ENCODE results near the gene LRRTM4. TPM values are rescaled to one million over a fixed set of nuclear protein-coding genes. Genes with fewer than 3 reads are reported as not detected.

Gene LRRTM4
- total and polyA plus RNA-seq, 10 of the 15 experiments (the other 5 are each of a cell fraction or from before 2014, with no cell fraction given) = 0.01 to 1.0 TPM; not detected in 8

DNA sequence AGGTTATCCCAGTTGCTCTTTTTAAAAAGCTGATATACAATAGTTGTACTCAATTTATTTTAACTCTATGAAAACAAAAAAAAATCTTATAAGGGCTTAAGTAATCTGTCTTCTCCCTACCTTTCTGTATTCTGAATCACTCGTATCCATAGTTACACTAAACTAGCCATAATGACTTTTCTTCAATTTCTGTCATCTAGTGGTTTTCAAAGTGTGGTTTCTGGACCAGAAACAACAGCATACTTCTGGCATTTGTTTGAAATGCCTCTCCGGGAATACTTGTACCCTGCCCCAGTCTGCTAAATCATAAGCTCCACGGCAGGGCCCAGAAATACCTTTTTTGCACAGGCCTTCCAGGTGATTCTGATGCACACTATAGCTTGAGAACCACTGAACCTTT is 253.6 kb downstream of the LRRTM4 start:
- ChIA-PET SMC1A (ENCODE audit: uncharacterized antibody, unreplicated experiment) (no interaction called here), CTCF (interaction anchor here (0.7 kb wide), 1 partner anchor 1361 kb away, joined by 3 read pairs; no protein-coding TSS in a partner anchor), RAD21 (ENCODE audit: unreplicated experiment) (no interaction called here), POLR2A (no interaction called here)
- H3K27me3 ChIP-seq (replicated peaks in 1 of 2; ENCODE audit: control insufficient read depth in 2 of 2, insufficient read depth in 2 of 2, low read length in 1 of 2) = no peaks in the 10 kb centered on the region
- H4K20me1 ChIP-seq (ENCODE audit: control insufficient read depth, insufficient read depth) = no peaks in the 10 kb centered on the region
- FAIRE-seq (no peak), DNase-seq (ENCODE audit: low read depth, low spot score) (no peak), ATAC-seq (no peak)
- TF ChIP-seq ATF7 (IDR thresholded peaks at IDR 0.05; ENCODE audit: low read depth) = no peak
- no peak for TF ChIP-seq BMI1 (IDR thresholded peaks at IDR 0.05; ENCODE audit: borderline replicate concordance)
- 30% methylated on average over 3 of the region's 3 CpGs for WGBS (ENCODE audit: insufficient coverage, insufficient replicate concordance, low lambda C conversion rate, missing lambda C conversion rate)
- H3K9me3 ChIP-seq (replicated peaks; ENCODE audit: control insufficient read depth, insufficient read depth, low read length) = no peaks in the 10 kb centered on the region
- no TSS peak for BruUV-seq (replicated peaks)
- in situ Hi-C loops (cut with MboI) (no loop called here), intact Hi-C loops (cut with micrococcal nuclease; ENCODE audit: unreplicated experiment) (no loop called here)
- no peak overlapping the region for H3K4me2 ChIP-seq (ENCODE audit: control insufficient read depth, insufficient read depth)
- H3K4me3 ChIP-seq = no peak overlapping the region
- no peak overlapping the region for H2AFZ ChIP-seq (ENCODE audit: control insufficient read depth, low read depth, low read length)
- H3K79me2 ChIP-seq (ENCODE audit: control insufficient read depth, insufficient read depth, low read length) = no peaks in the 10 kb centered on the region
- H3K27ac ChIP-seq (ENCODE audit: control insufficient read depth, insufficient read depth) = no peak overlapping the region
- no peak overlapping the region for H3K9ac ChIP-seq (ENCODE audit: control insufficient read depth, insufficient read depth, low read length)
- H3K4me1 ChIP-seq (ENCODE audit: control insufficient read depth, insufficient read depth, low read length) = no peaks in the 10 kb centered on the region
- no peaks in the 10 kb centered on the region for H3K36me3 ChIP-seq (ENCODE audit: control insufficient read depth in 2 of 2, insufficient read depth in 2 of 2, low read length in 1 of 2)

DNA sequence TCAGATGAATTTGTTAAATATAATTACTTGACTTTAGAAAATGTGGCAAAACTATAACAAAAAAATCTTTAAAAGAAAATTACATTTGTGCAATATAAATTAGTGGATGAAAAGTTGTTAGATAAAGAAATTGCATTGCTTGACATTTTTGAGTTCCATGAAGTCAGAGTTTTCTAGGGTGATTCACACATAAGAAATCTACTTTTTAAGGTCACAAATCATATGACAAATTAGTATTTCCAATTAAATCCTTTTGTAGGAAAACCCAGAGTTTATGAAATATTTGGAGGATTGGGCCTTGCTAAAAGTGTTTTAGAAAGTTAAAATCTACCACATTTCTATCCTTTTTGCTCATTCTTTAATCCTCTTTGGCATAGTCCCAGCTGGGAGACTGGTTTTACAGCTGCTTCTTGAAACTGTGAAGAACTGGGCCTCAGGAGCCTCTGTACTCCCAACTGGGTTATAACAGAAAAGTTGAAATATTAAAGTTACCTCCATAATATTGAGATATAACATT is 289.2 kb downstream of the LRRTM4 start:
- Histone ChIP-seq H3K9me3 (replicated peaks; ENCODE audit: control insufficient read depth, insufficient read depth, low read length) (no peaks in the 10 kb centered on the region), H3K27ac (ENCODE audit: control insufficient read depth, insufficient read depth) (no peak overlapping the region), H4K20me1 (ENCODE audit: control insufficient read depth, insufficient read depth) (no peaks in the 10 kb centered on the region), H3K4me1 (ENCODE audit: control insufficient read depth, insufficient read depth, low read length) (no peaks in the 10 kb centered on the region), H3K79me2 (ENCODE audit: control insufficient read depth, insufficient read depth, low read length) (no peaks in the 10 kb centered on the region), H3K36me3 (ENCODE audit: control insufficient read depth in 2 of 2, insufficient read depth in 2 of 2, low read length in 1 of 2) (no peaks in the 10 kb centered on the region), H3K4me3 (no peak overlapping the region), H3K9ac (ENCODE audit: control insufficient read depth, insufficient read depth, low read length) (no peak overlapping the region), H3K4me2 (ENCODE audit: control insufficient read depth, insufficient read depth) (no peak overlapping the region), H3K27me3 (replicated peaks in 1 of 2; ENCODE audit: control insufficient read depth in 2 of 2, insufficient read depth in 2 of 2, low read length in 1 of 2) (no peaks in the 10 kb centered on the region), H2AFZ (ENCODE audit: control insufficient read depth, low read depth, low read length) (no peak overlapping the region)
- POLR2A ChIA-PET = no interaction called here
- no peak for ATAC-seq
- RAD21 ChIA-PET (ENCODE audit: unreplicated experiment) = no interaction called here
- CTCF ChIA-PET = no interaction called here
- SMC1A ChIA-PET (ENCODE audit: uncharacterized antibody, unreplicated experiment) = no interaction called here
- BruUV-seq (replicated peaks) = no TSS peak
- intact Hi-C loops (cut with micrococcal nuclease; ENCODE audit: unreplicated experiment) (no loop called here), in situ Hi-C loops (cut with MboI) (no loop called here)
- no peak for DNase-seq (ENCODE audit: low read depth, low spot score)
- FAIRE-seq = no peak
- TF ChIP-seq RELA (IDR thresholded peaks at IDR 0.05; ENCODE audit: borderline replicate concordance, partially characterized antibody) (no peak), PML (IDR thresholded peaks at IDR 0.05; ENCODE audit: low read length) (no peak), MEF2B (IDR thresholded peaks at IDR 0.05; ENCODE audit: partially characterized antibody, poor library complexity, severe bottlenecking) (no peak), NFYA (IDR thresholded peaks at IDR 0.05; ENCODE audit: borderline replicate concordance, low read depth, low read length) (no peak), CEBPB (IDR thresholded peaks at IDR 0.05; ENCODE audit: borderline replicate concordance in 1 of 2, low read depth in 2 of 2, low read length in 2 of 2) (no peak), POLR2AphosphoS2 (IDR thresholded peaks at IDR 0.05; ENCODE audit: low read depth, low read length) (no peak), SMAD1 (IDR thresholded peaks at IDR 0.05; ENCODE audit: low read depth, partially characterized antibody) (no peak), CREM (IDR thresholded peaks at IDR 0.05; ENCODE audit: low read depth) (no peak), SIN3A (IDR thresholded peaks at IDR 0.05; ENCODE audit: low read depth, low read length) (no peak)
- TF ChIP-seq, protein P1, sequence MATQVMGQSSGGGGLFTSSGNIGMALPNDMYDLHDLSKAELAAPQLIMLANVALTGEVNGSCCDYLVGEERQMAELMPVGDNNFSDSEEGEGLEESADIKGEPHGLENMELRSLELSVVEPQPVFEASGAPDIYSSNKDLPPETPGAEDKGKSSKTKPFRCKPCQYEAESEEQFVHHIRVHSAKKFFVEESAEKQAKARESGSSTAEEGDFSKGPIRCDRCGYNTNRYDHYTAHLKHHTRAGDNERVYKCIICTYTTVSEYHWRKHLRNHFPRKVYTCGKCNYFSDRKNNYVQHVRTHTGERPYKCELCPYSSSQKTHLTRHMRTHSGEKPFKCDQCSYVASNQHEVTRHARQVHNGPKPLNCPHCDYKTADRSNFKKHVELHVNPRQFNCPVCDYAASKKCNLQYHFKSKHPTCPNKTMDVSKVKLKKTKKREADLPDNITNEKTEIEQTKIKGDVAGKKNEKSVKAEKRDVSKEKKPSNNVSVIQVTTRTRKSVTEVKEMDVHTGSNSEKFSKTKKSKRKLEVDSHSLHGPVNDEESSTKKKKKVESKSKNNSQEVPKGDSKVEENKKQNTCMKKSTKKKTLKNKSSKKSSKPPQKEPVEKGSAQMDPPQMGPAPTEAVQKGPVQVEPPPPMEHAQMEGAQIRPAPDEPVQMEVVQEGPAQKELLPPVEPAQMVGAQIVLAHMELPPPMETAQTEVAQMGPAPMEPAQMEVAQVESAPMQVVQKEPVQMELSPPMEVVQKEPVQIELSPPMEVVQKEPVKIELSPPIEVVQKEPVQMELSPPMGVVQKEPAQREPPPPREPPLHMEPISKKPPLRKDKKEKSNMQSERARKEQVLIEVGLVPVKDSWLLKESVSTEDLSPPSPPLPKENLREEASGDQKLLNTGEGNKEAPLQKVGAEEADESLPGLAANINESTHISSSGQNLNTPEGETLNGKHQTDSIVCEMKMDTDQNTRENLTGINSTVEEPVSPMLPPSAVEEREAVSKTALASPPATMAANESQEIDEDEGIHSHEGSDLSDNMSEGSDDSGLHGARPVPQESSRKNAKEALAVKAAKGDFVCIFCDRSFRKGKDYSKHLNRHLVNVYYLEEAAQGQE (IDR thresholded peaks at IDR 0.05; ENCODE audit: low read depth, low read length) = no peak

All from GM12878 (cell line).